T follicular helper cell (primary cell): ENCODE data around the gene LRRC34.

Experiments
- DNase-seq: peaks from one replicate; pipeline ENCODE4 v3.0.0-alpha.2; 2020; ENCODE audit warnings: low read depth

The LRRC34 gene

GRCh38 chr3:169764882-169765612 lies 47.7 kb downstream of the LRRC34 start, which contains the start of gene TERC:
TERC (minus strand) TSS chr3:169765060.
- peak; percentile 88 for DNase-seq

GRCh38 chr3:169764312-169764881 lies 48.3 kb downstream of the LRRC34 start:
- DNase-seq: peak; percentile 33

- DNase-seq: no peak
These were observed 52.2 kb downstream of the LRRC34 start for GRCh38 chr3:169760479-169760878.

DNA sequence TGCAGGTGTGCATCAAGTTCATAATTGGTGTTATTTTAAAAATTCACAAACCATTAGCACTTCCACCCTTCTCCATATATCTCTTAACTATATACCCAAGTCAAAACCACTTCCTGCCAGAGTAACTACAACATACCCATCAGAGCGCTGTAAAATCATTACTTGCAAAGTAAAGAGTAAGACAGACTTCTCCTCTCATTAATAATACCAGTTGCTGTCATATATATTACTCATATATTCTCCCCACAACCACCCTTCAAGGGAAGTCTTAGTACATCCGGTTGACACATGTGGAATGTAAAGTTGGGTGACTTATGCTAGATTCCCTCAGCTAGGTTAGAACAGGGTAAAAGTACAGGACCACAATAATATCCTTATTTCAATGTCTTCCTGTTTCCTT lies 53.4 kb downstream of the LRRC34 start:
- DNase-seq: no peak

- no peak for DNase-seq
These were observed 54.2 kb downstream of the LRRC34 start for GRCh38 chr3:169758359-169758994.

GRCh38 chr3:169755488-169755887 lies 57.2 kb downstream of the LRRC34 start:
- no peak for DNase-seq

- DNase-seq: no peak
These were observed 58.0 kb downstream of the LRRC34 start for GRCh38 chr3:169754711-169755110.

DNA sequence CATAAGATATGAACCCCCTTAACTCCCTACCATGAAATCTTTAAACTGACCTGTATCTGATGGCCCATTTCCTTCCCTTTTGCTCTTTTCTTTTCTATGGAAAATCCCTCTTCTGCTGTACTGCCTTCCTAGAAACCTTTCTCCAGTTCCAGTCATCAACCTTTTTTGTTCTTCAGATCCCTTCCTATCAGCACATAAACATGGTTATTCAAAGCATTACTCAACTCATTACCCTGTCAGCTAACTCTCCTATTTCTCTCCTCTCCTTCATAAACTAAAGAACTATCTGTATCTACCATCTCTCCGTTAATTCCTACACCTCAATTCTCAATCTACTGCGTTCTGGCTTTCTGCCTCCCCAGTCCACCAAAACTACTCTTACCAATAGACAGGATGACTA lies 60.8 kb downstream of the LRRC34 start:
- no peak for DNase-seq

DNA sequence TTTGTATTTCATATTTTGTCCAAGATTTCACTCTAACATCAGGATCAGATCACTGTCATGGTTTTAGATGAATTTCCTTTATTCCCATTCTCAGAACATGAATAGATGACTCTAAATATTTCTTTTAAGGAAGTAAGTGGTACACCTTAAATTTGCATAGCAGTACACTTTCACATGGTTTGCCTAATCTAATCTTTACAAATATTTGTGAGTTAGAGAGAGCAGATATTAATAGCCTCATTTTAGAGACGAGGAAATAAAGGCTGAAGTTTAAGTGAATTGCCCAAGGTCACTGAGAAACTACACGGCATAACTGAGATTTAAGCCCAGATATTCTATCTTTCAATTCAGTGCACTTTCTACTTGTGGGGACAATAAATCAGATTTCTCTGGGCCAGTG lies 62.0 kb downstream of the LRRC34 start:
- no peak for DNase-seq

GRCh38 chr3:169748670-169749069 lies 64.0 kb downstream of the LRRC34 start:
- DNase-seq: no peak

- no peak for DNase-seq
These were observed 65.8 kb downstream of the LRRC34 start for GRCh38 chr3:169746924-169747323.

DNA sequence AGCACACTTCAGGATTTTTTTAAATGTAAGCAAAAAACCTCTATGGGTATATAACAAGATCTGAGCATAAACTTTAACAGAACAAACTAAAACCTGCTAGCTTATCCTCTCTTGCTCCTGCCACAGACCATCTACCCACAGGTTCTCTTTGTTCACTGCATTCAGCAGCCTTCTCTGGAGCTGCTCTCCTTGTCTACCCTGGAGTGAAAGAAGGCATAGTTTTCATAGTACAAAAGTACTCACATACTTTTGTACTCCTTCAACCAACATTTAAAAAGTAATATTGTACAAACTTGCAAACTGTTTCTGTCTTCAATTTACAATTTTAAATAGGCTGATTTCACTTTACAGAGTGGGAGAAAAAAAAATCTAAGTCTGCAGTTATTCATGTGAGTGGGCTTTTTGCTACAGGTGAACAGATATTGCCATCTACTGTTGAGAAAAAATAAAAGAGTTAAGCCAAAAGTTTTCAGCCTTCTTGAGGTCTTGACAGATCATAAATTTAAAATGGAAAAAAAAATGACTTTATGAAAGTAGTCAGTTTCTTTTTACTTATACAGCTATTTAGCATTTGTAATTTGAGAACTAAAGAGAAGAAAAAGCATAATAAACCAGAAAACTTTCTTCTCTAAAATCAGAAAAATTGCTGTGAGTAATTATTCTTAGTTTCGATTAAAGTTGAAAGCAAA lies 68.2 kb downstream of the LRRC34 start:
- DNase-seq: no peak
